HG03196 (cell line): ENCODE measurements around the gene PTPN7.
"Not testable (repeated sequence)": the region's sequence is repeated elsewhere in the genome, so short reads cannot be mapped to it uniquely, and the experiment has no call there.

ENCODE experiments used
- ATAC-seq: cut with Tn5 transposase; IDR thresholded peaks from one replicate; pipeline ENCODE4 v1.9.1; 2021; ENCODE audit not compliant: unreplicated experiment

Gene PTPN7

GRCh38 chr1:202167708-202168415 is 7.5 kb upstream of the PTPN7 start:
- no peak for ATAC-seq

- not testable (repeated sequence) for ATAC-seq
Observed at GRCh38 chr1:202167054-202167453, 6.7 kb upstream of the PTPN7 start.

GRCh38 chr1:202165942-202166843 is 5.8 kb upstream of the PTPN7 start:
- no peak for ATAC-seq

- ATAC-seq, result no peak
Observed at GRCh38 chr1:202165267-202165941, 5.0 kb upstream of the PTPN7 start.

- ATAC-seq, result peak; percentile 37
Observed at GRCh38 chr1:202164271-202165037, 4.1 kb upstream of the PTPN7 start.

- no peak for ATAC-seq
Observed at GRCh38 chr1:202163281-202164270, 3.2 kb upstream of the PTPN7 start.

- ATAC-seq, result no peak
Observed at GRCh38 chr1:202162418-202163280, 2.2 kb upstream of the PTPN7 start.

GRCh38 chr1:202162047-202162417 is 1.6 kb upstream of the PTPN7 start:
- no peak for ATAC-seq

- ATAC-seq, result no peak
Observed at GRCh38 chr1:202161151-202162046, 997 bp upstream of the PTPN7 start.

GRCh38 chr1:202159534-202160371 is 649 bp downstream of the PTPN7 start:
- ATAC-seq, result peak; percentile 26

- ATAC-seq, result no peak
Observed at GRCh38 chr1:202158810-202159533, 1.4 kb downstream of the PTPN7 start.

- ATAC-seq, result no peak
Observed at GRCh38 chr1:202157945-202158344, 2.5 kb downstream of the PTPN7 start.

- ATAC-seq, result no peak
Observed at GRCh38 chr1:202156590-202156989, 3.8 kb downstream of the PTPN7 start.

GRCh38 chr1:202155478-202156021 is 4.9 kb downstream of the PTPN7 start:
- ATAC-seq, result no peak

GRCh38 chr1:202154766-202155477 is 5.5 kb downstream of the PTPN7 start:
- no peak for ATAC-seq
